Activated naive CD4-positive, alpha-beta T cell treated with anti-CD3 and anti-CD28 coated beads, Interleukin-2, amount 10 ng/mL, durations not matched to agents 7 days and 5 days (primary cell): ENCODE results near the gene TFB1M.
"Not testable (repeated sequence)": the region's sequence is repeated elsewhere in the genome, so short reads cannot be mapped to it uniquely, and the experiment has no call there.

ENCODE experiments used
- CTCF ChIA-PET: fragments of 350-600 bp; sonication (Branson Sonifier 250); formaldehyde crosslinking; loops from one replicate; lab custom pipeline; 2021; ENCODE audit warnings: antibody characterized with exemption; lab: Charles Lee
- DNase-seq: peaks from one replicate; pipeline ENCODE4 v3.0.0-alpha.2; 2020
- H3K27ac Mint-ChIP-seq: one replicate; pipeline ENCODE4 v1.8.0; 2021; ENCODE audit warnings: mild to moderate bottlenecking, moderate library complexity, mixed read lengths
- H3K27me3 Mint-ChIP-seq: one replicate; pipeline ENCODE4 v1.8.0; 2021; ENCODE audit warnings: mild to moderate bottlenecking, mixed read lengths
- H3K36me3 Mint-ChIP-seq: one replicate; pipeline ENCODE4 v1.8.0; 2021; ENCODE audit warnings: mixed read lengths
- H3K4me1 Mint-ChIP-seq: one replicate; pipeline ENCODE4 v1.8.0; 2021; ENCODE audit warnings: mixed read lengths
- H3K4me3 Mint-ChIP-seq: one replicate; pipeline ENCODE4 v1.8.0; 2021; ENCODE audit warnings: mild to moderate bottlenecking, moderate library complexity, mixed read lengths
- H3K9me3 Mint-ChIP-seq: one replicate; pipeline ENCODE4 v1.8.0; 2021; ENCODE audit warnings: mixed read lengths

Gene TFB1M

DNA sequence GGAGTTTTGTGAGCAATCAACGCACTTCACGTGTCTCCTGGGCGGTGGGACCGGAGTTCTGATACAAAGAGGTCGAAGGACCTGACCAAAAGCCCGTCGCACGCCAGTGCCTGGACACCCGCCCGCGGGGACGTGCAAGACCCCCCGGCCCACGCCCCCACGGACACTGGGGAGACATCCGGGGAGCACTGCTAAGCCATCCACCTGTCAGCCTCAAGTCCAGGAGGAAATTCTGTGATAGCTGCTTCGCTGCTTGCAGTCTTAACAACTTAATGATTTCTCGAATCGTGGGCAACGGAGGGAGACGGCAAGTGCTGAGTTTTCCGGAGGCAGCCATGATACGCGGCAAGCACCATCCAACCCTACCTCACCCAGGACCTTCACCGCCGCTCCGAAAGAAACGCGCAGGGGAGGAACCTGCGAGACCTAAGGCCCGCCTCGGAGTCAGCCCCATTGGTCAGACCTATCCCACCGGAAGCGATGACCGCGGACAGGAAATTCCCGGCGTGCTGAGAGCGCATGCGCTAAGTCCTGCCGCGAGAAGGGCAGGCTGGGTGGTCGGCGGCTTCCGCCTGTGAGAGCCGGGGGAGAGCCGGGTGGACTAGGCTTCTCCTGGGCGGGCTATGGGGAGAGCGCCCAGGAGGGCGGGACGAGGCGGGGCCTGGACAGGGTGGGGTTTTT lies at the start of gene TFB1M:
Gene TFB1M, minus strand, starts transcription at position 393 of the 681 bp plus-strand sequence. Its CDS starts 56 bp downstream, at position 337.
- Mint-ChIP-seq H3K27ac (peak within 1 kb of the TSS; percentile 95), H3K4me3 (peak within 1 kb of the TSS; percentile 98), H3K9me3 (no peaks in the 10 kb centered on the region), H3K36me3 (peaks cover 30% of the 10 kb centered on the region), H3K27me3 (no peaks in the 10 kb centered on the region), H3K4me1 (peaks cover 43% of the 10 kb centered on the region)
- CTCF ChIA-PET, result interaction anchor here (0.8 to 5.1 kb wide), 5 partner anchors 64 to 446 kb away, joined by 3 to 51 read pairs (median 3); no protein-coding TSS in a partner anchor
- DNase-seq, result peak; percentile 99

DNA sequence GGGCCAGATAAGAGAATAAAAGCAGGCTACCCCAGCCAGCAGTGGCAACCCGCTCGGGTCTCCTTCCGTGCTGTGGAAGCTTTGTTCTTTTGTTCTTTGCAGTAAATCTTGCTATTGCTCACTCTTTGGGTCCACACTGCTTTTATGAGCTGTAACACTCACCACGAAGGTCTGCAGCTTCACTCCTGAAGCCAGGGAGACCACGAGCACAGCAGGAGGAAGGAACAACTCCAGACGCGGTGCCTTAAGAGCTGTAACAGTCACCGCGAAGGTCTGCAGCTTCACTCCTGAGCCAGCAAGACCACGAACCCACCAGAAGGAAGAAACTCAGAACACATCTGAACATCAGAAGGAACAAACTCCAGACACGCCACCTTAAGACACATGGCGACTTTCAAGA lies 49.7 kb upstream of the TFB1M start:
- DNase-seq, result not testable (repeated sequence)

DNA sequence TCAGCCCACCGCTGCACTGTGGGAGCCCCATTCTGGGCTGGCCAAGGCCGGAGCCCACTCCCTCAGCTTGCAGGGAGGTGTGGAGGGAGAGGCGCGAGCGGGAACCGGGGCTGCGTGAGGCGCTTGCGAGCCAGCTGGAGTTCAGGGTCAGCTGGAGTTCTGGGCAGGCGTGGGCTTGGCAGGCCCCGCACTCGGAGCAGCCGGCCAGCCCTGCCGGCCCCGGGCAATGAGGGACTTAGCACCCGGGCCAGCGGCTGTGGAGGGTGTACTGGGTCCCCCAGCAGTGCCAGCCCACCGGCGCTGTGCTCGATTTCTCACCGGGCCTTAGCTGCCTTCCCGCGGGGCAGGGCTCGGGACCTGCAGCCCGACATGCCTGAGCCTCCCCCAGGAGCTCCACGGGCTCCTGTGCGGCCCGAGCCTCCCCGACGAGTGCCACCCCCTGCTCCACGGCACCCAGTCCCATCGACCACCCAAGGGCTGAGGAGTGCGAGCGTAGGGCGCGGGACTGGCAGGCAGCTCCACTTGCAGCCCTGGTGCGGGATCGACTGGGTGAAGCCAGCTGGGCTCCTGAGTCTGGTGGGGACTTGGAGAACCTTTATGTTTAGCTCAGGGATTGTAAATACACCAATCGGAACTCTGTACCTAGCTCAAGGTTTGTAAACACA lies 48.8 kb upstream of the TFB1M start:
- CTCF ChIA-PET, result not testable (repeated sequence)

More for the DNA sequence above, 49.7 kb upstream of the TFB1M start:
- H3K27ac Mint-ChIP-seq, H3K27me3 Mint-ChIP-seq, H3K36me3 Mint-ChIP-seq, CTCF ChIA-PET, H3K9me3 Mint-ChIP-seq, H3K4me1 Mint-ChIP-seq, H3K4me3 Mint-ChIP-seq: not testable (repeated sequence)

DNA sequence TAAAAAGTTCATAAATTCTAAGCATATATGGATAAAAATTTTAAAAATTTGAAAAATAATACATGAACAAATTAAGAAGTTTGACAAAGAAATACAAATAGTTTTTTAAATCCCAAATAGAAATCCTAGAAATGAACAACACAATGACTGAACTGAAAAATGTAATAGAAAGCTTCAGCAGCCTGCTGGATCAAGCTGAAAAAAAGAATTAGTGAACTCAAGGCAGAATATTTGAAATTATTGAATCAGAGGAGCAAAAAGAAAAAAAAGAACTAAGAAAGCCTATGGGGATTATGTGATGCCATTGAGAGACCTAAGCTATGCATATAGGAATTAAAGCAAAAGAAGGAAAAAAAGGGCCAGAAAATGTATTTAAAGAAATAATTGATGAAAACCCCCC lies 39.9 kb upstream of the TFB1M start:
- H3K4me1 Mint-ChIP-seq, result no peaks in the 10 kb centered on the region
- no peak for DNase-seq
- CTCF ChIA-PET, result no interaction called here
- H3K27ac Mint-ChIP-seq, result no peak overlapping the region
- peaks cover 3% of the 10 kb centered on the region for H3K27me3 Mint-ChIP-seq
- peaks cover 6% of the 10 kb centered on the region for H3K36me3 Mint-ChIP-seq
- peaks cover 22% of the 10 kb centered on the region for H3K9me3 Mint-ChIP-seq
- H3K4me3 Mint-ChIP-seq, result no peak overlapping the region

More for the DNA sequence above, 48.8 kb upstream of the TFB1M start:
- H3K4me1 Mint-ChIP-seq, H3K4me3 Mint-ChIP-seq, H3K9me3 Mint-ChIP-seq, DNase-seq, H3K36me3 Mint-ChIP-seq, H3K27ac Mint-ChIP-seq, H3K27me3 Mint-ChIP-seq: not testable (repeated sequence)

DNA sequence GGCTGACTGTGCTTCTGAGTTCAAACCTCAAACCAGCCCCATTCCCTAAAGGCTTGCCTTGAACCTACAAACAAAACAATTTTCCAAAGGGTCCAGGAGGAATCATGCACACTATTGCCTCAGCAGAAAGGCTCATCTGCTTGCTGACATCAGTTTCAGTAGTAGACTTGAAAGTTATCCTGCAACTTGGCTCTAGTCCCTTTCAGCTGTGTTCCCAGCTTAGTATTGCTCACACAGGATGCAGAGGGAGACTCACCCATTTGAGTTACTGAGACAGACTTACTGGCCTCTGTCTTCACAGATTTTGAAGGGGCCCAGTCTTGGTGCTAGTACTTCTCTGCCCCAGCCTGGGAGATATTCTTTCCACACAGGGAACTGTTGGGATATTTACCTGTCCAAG lies 38.5 kb upstream of the TFB1M start:
- peaks cover 25% of the 10 kb centered on the region for H3K9me3 Mint-ChIP-seq

DNA sequence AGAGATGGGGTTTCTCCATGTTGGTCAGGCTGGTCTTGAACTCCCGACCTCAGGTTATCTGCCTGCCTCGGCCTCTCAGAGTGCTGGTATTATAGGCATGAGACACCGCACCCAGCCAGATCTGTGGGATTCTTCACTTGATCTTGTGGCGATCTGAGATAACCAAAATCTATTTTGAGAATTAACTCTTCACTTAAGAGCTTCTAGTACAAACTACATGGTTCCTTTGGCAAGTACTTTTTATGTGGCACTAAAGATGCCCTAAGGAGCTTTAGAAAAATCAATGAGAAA lies 37.8 kb upstream of the TFB1M start:
- Mint-ChIP-seq H3K27me3 (no peaks in the 10 kb centered on the region), H3K36me3 (peaks cover 6% of the 10 kb centered on the region), H3K4me3 (no peak overlapping the region), H3K4me1 (no peaks in the 10 kb centered on the region), H3K9me3 (peaks cover 31% of the 10 kb centered on the region), H3K27ac (no peak overlapping the region)
- DNase-seq, result no peak
- CTCF ChIA-PET, result interaction anchor here (0.7 kb wide), 1 partner anchor 17 kb away, joined by 3 read pairs; no protein-coding TSS in a partner anchor

More for the DNA sequence above, 38.5 kb upstream of the TFB1M start:
- Mint-ChIP-seq H3K27ac (no peak overlapping the region), H3K4me3 (no peak overlapping the region), H3K36me3 (peaks cover 6% of the 10 kb centered on the region), H3K27me3 (no peaks in the 10 kb centered on the region), H3K4me1 (no peaks in the 10 kb centered on the region)
- CTCF ChIA-PET, result no interaction called here
- DNase-seq, result no peak

DNA sequence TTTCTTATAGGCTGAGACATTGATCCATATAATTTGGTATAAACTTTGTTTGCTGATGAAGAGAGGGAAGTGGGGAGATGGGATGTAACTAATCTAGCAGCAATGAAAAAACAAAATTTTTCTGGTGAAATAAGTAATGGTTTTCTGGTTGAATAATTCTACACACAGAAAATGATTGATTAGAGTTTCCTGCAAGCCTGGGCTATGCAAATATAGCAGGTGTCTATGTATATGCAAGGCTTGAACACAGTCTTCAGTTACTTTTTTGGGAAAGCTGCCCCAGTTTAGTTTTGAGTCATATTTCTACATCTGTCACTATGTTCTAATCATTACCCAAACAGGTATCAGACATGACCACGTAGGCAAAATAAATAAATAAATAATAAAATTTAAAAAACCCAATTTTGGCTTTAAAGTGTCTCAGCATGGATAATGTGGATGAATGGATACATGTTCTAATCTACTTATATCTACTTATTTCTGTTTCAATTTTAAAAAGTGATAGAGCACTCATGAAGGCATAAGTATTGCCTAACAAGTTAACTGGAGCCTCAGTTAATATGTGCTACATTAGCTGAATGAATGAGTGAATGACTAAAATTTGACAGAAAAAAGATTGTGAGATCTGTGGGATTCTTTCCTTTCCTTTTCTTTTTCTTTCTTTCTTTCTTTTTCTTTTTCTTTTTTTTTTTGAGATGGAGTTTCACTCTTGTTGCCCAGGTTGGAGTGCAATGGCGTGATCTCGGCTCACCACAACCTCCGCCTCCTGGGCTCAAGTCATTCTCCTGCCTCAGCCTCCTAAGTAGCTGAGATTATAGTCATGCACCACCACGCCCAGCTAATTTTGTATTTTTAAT lies 37.2 kb upstream of the TFB1M start:
- no peak for DNase-seq
- CTCF ChIA-PET, result interaction anchor here (0.7 kb wide), 1 partner anchor 17 kb away, joined by 3 read pairs; no protein-coding TSS in a partner anchor
- no peak overlapping the region for H3K4me3 Mint-ChIP-seq
- H3K36me3 Mint-ChIP-seq, result peaks cover 6% of the 10 kb centered on the region
- H3K9me3 Mint-ChIP-seq, result peaks cover 37% of the 10 kb centered on the region
- H3K4me1 Mint-ChIP-seq, result no peaks in the 10 kb centered on the region
- H3K27me3 Mint-ChIP-seq, result no peaks in the 10 kb centered on the region
- H3K27ac Mint-ChIP-seq, result no peak overlapping the region

DNA sequence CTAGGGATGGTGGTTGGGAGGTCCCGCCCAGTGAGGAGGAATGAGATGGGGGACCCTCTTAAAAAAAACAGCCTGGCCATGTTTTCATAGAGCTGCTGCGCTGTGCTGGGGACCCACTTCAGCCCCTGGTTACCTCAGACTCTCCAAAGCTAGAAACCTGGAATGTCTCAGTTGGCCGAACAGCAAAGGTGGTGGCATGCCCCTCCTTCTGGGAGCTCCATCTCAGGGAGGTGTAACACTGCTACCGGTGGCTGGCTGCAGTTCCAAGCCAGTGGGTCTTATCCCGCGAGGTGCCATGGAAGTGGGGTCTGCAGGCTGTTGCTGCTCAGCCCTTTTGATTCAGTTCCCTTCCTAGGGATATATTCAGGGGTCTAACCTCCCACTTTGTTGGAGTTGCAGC lies 35.7 kb upstream of the TFB1M start:
- peaks cover 34% of the 10 kb centered on the region for H3K9me3 Mint-ChIP-seq
- H3K4me1 Mint-ChIP-seq, result no peaks in the 10 kb centered on the region
- no peak overlapping the region for H3K27ac Mint-ChIP-seq
- no peak for DNase-seq
- no peaks in the 10 kb centered on the region for H3K27me3 Mint-ChIP-seq
- CTCF ChIA-PET, result no interaction called here
- H3K36me3 Mint-ChIP-seq, result peaks cover 7% of the 10 kb centered on the region
- no peak overlapping the region for H3K4me3 Mint-ChIP-seq

DNA sequence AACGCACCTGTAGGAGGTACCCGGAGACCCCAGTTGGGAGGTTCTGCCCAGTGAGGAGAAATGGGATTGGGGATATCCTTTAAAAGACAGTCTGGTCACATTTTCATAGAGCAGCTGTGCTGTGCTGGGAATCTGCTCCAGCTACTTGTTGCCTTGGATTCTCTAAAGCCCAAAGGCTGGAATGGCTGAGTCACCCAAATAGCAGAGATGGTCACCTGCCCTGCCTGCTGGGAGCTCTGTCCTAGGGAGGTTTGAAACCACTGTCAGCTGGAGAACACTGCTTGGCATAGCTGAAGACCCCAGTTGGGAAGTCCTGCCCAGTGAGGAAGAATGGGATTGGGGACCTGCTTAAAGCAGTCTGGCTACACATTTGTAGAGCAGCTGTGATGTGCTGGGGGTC lies 34.8 kb upstream of the TFB1M start:
- CTCF ChIA-PET, result no interaction called here
- DNase-seq, result no peak
- H3K27ac Mint-ChIP-seq, result no peak overlapping the region
- no peak overlapping the region for H3K4me3 Mint-ChIP-seq
- H3K36me3 Mint-ChIP-seq, result peaks cover 3% of the 10 kb centered on the region
- H3K9me3 Mint-ChIP-seq, result peaks cover 28% of the 10 kb centered on the region
- no peaks in the 10 kb centered on the region for H3K27me3 Mint-ChIP-seq
- no peaks in the 10 kb centered on the region for H3K4me1 Mint-ChIP-seq

DNA sequence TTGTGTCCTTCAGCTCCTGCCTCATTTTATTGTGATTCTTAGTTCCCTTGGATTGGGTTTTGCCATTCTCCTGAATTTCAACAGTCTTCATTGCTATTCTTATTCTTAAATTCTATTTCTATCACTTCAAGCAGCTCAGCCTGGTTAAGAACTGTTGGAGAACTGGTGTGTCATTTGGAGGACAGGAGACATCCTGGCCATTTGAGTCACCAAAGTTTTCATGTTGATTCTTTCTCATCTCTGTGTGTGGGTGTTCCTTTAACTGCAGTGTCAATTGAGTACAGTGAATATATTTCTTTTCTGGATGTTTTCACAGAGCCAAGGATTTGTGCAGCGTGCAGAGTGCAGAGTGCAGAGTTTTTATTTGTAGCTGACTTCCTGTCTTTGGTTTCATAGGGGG lies 33.5 kb upstream of the TFB1M start:
- H3K4me1 Mint-ChIP-seq, result no peaks in the 10 kb centered on the region
- H3K27ac Mint-ChIP-seq, result no peak overlapping the region
- H3K36me3 Mint-ChIP-seq, result peaks cover 3% of the 10 kb centered on the region
- no peaks in the 10 kb centered on the region for H3K27me3 Mint-ChIP-seq
- no peak overlapping the region for H3K4me3 Mint-ChIP-seq
- DNase-seq, result no peak
- H3K9me3 Mint-ChIP-seq, result peaks cover 23% of the 10 kb centered on the region
- CTCF ChIA-PET, result no interaction called here

DNA sequence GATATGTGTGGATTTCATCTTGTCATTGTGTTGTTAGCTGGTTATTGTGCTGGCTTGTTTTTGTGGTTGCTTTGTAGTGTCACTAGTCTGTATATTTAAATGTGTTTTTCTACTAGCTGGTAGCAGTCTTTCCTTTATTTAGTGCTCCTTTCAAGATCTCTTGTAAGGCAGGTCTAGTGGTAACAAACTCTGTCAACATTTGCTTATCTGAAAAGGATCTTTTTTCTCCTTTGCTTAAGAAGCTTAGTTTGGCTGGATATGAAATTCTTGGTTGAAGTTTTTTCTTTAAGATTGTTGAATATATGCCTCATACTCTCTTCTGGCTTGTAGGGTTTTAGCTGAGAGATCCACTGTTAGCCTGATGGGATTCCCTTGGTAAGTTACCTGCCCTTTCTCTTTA lies 32.7 kb upstream of the TFB1M start:
- Mint-ChIP-seq H3K4me1 (no peaks in the 10 kb centered on the region), H3K9me3 (peaks cover 20% of the 10 kb centered on the region), H3K36me3 (peaks cover 3% of the 10 kb centered on the region), H3K4me3 (no peak overlapping the region), H3K27ac (no peak overlapping the region), H3K27me3 (no peaks in the 10 kb centered on the region)
- CTCF ChIA-PET, result no interaction called here
- no peak for DNase-seq

DNA sequence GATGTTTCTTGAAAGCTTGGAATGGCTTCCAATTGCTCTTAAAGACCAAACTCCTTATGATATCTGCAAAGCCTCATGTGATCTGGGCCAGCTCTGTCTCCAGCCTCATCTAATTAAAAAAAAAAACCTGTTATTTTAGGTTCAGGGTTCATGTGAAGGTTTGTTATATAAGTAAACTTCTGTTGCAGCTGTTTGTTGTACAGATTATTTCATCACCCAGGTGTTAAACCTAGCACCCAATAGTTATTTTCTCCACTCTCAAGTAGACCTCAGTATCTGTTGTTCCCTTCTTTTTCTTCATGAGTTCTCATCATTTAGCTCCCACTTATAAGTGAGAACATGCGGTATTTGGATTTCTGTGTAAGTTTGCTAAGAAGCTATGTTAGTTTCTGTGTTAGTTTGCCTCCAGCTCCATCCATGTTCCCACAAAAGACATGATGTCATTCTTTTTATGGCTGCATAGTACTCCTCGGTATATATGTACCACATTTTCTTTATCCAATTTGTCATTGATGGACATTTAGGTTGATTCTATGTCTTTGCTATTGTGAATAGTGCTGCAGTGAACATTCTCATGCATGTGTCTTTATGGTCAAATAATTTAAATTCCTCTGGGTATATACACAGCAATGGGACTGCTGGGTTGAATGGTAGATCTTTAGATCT lies 30.2 kb upstream of the TFB1M start:
- Mint-ChIP-seq H3K27ac (no peak overlapping the region), H3K4me3 (no peak overlapping the region), H3K27me3 (no peaks in the 10 kb centered on the region), H3K4me1 (peaks cover 11% of the 10 kb centered on the region), H3K36me3 (peaks cover 11% of the 10 kb centered on the region), H3K9me3 (peaks cover 33% of the 10 kb centered on the region)
- DNase-seq, result no peak
- CTCF ChIA-PET, result no interaction called here

DNA sequence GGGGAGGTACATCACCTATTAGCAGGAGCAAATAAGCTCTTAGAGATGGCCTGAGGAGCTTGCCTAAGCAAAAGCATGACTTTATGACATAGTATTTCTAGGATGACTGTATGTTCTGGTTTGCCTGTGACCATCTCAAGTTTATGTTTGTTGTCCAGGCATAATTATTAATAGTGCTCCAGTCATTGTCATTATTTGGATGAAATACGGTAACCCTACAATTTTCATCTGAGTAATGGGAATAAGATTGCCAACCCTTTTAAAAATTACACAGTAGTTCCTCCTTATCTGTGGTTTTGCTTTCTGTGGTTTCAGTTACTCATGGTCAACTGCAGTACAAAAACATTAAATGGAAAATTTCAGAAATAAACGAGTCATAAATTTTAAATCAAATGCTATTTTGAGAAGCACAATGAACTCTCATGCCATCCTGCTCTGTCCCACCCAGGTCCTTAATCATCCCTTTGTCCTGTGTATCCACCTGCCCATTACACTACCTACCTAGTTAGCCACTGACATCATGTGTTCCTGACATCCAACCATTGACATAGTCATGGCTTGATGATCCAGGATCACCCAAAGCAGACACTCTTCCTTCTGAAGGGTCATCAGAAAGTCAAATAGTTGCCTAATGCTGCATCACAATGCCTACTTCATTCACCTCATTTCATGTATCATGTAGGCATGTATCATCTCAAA lies 27.0 kb upstream of the TFB1M start:
- no peak overlapping the region for H3K4me3 Mint-ChIP-seq
- no peaks in the 10 kb centered on the region for H3K27me3 Mint-ChIP-seq
- H3K36me3 Mint-ChIP-seq, result peaks cover 31% of the 10 kb centered on the region
- CTCF ChIA-PET, result no interaction called here
- no peak overlapping the region for H3K27ac Mint-ChIP-seq
- H3K4me1 Mint-ChIP-seq, result peaks cover 39% of the 10 kb centered on the region
- no peak for DNase-seq
- peaks cover 35% of the 10 kb centered on the region for H3K9me3 Mint-ChIP-seq
